GM18498 (cell line): ENCODE results near the gene CCT7.

Experiments
- ATAC-seq: cut with Tn5 transposase; IDR thresholded peaks from one replicate; pipeline ENCODE4 v1.9.1; 2021; ENCODE audit warnings: mild to moderate bottlenecking, moderate library complexity; ENCODE audit not compliant: unreplicated experiment

Gene CCT7

DNA sequence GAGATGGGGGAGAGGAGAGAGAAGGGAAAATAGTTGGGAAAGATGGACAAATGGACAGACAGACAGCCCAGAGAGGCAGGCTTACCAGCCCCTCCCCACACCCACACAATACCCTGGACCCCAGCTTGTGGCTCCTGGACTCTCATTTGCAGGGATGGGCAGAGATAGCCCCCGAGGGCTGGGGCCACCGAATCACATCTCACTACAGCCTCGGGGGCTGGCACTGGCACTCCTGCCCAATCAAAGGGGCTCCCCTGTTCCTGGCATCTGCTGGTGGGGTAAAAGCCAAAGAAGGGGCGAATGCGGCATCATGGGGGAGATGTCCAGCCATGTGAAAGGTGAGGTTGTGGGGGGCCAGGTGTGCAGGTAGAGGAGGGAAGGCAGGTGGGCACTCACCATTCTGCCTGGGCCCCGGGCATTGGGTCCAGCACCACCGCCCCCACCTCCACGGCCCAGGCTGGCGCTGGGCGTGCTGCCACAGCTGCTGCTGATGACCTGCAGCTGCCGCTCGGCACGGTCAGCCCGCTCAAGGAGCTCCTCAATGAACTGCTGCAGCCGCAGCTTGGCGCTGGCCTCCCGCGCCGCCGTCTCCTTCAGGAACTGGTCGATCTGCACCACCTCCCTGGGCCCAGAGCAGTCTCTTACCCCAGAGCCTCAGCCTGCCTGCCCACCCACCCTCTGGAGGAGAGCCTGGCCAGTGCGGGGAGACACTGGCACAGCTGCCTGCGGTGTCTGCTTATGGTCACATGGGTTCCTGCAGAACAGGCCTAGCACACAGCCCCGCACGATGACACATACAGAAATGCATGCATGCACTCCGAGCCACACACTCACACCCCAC, 32.2 kb downstream of the CCT7 start:
- no peak for ATAC-seq

DNA sequence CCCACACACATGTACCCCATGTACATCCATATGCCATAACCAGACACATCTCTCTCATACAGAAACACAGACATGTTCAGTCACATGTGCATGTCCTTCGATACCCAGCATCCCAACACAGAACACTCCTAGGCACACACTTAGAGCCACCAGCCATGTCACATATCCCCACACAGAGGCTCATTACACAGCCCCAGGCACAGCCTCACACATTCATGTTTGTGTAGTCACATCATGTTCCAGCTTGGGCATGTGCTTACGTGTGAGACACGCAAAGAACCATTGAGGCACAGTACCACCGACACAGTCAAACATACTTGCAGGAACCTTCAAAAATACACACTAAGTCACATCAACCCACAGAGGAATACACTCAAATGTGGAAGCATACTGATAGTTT, 32.9 kb downstream of the CCT7 start:
- ATAC-seq: no peak

DNA sequence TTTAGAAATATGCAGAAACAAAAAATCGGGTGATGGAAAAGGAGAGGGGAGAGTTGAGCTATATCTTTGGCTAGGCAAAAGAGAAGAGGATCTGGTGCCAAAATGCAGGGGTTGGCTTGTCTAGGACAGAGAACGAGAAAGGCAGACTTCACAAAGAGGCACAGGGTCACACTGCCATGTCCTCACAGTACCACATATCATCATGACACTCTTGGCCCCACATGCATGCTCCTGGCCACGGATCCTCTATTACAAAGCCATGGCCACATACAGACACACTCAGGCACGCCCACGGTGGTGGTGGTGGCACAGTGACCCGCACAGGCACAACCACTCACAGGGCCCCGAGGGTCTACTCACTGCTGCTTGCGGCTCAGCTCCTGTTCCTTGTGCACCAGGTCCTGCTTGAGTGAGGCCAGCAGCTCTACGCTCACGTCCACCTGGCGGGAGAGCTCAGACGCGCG, 34.3 kb downstream of the CCT7 start:
- ATAC-seq: no peak

DNA sequence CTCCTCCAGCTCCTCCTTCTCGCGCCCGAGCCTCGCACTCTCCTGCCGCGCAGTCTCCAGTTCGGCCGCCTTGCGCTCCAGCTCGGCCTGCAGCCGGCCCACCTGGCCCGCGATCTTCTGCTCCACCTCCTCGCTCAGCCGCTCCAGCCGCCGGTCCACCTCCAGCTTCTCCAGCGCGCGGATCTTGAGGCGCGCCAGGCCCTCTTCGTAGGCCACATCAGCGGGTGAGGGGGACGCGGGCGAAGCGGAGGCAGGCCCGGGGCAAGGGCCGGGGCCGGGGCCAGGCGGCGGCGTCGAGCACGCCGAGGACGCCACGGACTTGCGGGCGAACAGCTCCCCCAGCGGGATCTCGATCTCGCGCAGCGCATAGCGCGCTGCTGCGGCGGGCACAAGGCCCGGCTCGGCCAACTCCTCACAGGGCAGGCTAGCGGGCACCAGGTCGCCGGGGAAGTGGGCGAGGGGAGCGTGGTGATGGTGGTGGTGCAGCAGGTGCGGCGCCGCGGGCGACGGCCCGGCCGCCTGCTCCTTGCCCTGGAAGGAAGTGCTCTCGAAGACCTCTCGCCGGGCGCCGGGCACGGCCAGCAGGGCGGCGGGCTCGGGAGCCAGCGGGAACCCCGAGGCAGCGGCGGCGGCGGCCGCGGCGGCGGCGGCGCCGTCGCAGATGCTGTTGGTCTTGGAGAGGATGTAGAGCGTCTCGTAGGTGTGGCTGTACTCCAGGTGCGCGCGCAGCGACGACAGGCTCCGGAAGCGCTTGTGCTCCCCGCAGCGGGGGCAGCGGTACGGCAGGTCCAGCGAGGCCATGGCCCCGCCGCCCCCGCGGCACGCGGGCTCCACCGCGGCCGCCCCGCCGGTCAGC, 35.0 kb downstream of the CCT7 start:
- ATAC-seq: peak; percentile 59

DNA sequence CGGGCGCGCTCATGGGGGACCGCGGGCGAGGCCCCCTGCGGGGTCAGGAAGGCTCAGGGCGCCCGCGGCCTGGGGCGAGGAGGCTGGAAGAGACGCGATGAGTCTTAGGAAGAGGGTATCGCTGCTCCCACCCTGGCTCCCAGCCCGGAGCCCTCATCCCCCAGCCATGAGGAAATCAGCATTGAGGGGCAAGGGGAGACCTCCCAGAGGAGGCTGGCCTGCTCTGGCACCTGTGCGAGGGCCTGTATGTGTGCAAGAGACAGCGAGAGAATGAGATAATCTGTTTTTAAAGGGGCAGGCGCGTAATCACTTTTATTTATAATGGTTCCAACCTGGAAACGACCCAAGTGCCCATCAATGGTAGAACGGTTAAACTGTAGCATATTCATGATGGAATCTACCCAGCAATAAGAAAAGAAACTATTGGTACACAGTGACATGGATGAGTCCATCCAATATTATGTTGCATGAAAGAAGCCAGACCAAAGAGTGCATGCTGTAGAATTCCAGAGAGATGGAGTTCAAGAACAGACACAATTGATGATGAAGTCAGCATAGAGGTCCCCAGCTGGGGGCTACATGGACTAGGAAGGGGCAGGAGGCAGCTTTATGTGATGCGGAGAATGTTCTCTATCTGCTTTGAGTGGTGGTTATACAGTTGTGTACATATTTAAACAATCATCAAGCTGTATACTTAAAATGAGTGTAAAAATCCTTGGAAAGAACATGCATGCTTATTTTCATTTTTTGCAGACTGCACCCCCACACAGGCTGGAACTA, 35.8 kb downstream of the CCT7 start:
- ATAC-seq: no peak

DNA sequence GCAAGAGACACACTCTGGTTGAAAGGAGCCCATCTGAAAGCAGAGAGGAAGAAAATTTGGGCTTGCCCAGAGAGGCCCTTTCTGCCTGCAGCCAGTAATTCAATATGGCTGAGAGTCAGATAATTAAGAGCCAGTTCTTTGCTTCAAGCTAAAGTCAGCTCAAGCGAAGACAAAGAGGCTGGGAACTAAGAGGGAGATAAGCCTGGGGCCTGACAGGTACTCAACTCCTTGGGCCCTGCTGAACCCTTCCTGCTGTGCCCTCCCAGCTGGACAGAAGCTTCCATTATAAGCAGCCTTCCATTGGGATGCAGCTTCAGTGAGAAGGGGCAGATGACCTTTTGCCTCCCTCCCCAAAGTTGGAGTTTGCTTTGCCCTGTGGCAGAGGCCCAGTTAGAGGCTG, 38.2 kb downstream of the CCT7 start:
- ATAC-seq: no peak

DNA sequence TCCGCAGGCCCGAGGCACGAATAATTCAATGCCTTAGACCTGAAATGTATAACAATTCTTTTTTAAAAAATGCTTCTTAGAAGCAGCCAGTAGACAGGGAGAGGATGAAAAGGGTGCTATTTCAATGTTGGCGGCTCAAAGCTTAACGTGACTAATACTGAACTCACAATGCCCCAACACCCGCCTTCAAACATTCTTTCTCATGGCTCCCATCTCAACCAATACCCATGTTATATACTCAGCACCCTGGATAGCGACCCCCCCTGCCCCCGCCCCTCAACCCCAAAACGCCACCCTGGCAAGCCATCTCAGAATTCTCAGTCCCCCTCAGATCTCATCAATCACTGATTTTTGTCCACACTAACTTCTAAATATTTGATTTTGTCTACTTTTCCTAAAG, 45.7 kb downstream of the CCT7 start:
- no peak for ATAC-seq

DNA sequence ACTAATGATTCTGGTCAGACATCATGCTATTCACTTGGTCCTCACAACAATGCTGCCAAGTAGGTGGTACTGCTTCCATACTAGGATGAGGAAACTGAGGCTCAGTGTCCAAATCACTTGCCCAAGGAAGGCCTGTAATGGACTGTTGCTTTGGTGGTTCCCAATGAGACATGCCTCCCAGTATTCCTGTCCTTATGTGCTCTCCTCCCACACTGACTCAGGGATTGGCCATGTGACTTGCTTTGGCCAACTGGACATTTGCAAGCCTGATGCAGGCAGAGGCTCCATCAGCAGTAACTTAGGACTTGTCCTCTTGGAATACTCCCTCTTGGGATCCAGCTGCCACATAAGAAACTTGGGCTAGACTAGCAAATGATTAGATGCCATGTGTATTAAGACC, 47.1 kb downstream of the CCT7 start:
- no peak for ATAC-seq

DNA sequence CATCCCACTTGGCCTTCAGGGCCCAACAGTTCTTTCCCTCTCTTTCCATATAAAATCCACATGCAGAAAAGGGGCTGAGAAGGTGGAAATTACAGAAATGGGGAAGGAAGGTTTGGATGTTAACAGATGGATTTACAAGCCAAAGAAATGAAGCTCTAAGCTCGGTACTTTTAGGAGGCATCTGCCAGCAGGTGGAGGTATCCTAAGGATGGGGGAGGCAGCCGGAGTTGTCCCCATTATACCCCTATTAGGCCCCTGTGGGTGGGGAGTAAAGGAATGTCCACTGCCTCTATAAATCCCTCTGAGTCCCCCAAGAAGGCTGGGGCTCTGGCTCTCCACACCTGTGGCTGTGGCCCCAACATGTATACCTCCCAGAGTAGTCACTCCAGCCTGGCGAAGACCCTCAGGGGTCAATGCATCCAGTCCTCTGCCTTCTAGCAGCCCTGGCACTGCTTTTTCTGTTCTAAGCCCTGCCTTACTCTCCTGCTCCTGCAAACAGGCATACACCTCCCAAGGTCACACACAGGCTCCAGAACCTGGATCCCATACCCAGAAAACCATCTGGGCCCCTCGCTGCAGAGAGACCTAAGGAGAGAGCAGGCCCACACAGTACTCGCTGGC, 48.9 kb downstream of the CCT7 start:
- ATAC-seq: no peak

DNA sequence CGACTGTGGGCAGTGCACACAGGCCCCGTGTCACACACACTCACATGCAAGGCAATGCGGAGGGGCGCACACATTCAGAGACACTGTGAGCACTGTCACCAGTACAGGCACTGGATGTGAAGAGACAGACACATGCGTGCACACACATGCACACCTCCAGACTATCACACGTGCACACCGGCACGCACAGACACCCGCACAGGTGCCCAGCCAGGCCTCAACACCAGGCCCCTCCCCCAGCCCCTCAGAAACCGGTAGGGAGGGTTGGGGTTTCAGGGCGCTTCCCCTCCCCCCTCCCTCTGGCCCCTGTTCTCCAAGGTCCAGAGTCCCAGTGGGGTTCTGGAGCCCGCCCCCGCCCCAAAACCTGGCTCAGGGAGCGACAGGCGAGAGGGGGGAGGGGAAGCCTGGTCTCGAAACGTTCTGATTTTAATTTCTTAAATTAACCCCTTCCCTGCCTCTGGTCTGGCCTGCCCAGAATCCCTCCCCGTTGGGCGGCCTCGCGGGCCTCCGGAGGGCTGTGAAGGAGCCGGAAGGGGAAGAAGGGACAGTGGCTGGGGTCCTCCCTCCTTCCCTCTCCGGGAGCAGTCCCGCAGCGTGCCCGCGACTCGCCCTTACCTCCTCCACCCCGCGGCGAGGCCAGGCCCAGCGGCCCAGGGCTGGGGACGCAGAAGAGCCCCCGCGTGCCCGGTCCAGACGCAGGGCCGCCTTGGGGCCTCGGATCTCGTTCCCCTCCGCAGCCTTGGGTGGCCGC, 49.6 kb downstream of the CCT7 start:
- peak; percentile 24 for ATAC-seq

DNA sequence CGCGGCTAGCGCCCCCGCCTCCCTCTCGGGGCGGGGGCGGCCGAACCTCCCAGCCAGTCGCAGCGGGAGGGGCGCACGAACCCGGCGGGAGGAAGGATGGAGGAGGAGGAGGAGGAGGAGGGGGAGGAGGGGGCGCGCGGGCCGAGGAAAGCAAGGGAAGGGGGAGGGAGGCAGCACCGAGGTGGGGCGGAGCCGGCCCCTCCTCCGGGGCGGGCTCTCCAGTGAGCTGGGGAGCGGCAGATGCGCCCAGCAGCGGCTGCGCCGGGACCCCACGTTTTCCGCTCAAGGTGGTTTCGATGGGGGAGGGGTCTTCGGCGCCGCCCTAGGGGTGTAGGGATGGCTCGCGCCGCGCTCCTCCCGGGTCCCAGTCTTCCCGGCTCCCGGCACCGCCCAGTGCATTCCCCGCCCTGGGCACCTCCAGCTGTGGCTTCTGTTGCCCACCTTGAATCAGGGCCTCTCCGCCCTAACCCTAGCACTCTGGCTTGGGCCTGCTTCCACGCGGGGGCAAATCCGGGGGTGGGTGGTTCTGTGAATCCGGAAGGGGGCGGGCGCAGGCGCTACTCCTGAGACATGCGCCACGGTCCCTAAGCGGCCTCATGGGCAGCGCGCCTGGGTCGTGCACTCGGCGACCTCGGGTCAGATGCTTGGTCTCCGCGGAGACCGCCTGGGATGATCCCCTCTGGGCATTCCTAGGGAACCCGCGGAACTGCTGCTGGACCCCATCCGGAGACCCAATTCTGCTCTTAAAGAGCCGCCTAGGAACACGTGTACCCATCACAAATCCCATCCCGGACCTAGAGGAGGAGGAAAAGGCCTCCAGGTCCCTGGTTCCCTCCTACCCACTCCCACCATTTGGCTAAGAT, 50.4 kb downstream of the CCT7 start, which contains the start of gene FBXO41:
TSS of gene FBXO41 (minus strand) at position 183 of the 863 bp plus-strand sequence. CDS start 14,848 bp downstream, outside the sequence.
- ATAC-seq: peak; percentile 83

DNA sequence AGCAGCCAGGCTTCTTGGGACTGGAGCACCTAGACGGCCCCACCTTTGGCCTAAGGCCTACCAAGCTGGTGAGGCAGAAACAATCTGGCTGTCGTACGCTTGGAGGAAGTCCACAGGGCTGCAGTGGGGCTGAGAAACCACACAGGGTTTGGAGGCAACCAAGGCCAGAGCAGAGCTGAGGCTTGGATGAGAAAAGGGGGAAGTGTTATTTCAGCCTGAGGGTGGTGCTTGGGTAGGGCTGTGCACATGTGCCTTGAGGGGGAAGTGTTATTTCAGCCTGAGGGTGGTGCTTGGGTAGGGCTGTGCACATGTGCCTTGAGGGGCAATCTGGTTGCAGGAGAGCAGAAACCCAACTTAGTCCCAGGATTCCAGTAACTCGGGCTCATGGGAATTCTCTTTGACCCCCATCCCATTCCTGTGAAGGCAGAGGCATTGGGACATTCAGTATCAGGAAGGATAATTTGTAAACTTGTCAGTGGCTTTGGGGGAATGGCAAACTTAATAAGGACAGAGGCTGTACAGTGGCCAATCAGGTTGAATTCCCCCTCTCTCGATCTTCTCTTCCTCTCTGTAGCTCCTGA, 51.1 kb downstream of the CCT7 start:
- peak; percentile 53 for ATAC-seq

DNA sequence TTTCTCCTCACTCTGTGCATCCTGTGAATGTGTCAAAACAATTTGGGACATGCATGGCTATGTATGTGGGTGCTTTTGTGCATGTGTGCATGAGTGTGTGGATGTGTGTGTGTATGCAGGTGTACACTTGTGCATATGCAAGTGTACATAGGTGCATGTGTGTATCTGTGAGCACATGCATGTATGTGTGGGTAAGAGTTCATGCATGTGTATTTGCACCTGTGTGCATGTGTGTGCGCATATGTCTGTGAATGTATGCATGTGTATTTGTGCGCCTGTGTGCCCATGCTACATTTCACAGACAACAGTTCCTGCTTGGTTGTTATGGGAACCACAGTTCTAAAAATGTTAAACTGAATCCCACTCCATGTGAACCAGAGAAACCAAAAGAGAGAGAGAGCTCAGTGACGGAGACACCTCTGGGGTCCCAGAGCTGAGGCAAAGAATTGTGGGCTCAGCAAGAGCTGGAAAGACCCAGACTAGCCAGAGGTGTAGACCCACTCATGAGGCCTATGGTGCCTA, 52.1 kb downstream of the CCT7 start:
- ATAC-seq: no peak

DNA sequence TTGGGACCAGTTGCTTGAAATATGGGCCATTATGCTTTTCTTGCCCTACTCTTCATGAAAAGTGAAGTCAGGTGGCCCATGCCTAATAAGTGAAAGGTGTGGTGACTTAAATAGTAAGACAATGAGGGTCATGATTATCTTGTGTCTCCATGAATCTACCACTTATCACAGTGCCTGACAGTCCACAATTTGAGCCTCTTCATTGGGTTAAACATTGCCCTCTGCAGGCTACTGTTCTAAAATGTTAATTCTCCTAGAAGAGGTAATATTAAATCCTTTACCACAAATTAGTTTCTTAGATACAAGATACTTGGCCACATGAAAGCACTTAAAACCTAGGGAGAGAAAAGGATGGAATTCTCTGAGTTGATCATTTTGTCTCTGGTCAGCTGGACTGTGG, 55.2 kb downstream of the CCT7 start:
- no peak for ATAC-seq

DNA sequence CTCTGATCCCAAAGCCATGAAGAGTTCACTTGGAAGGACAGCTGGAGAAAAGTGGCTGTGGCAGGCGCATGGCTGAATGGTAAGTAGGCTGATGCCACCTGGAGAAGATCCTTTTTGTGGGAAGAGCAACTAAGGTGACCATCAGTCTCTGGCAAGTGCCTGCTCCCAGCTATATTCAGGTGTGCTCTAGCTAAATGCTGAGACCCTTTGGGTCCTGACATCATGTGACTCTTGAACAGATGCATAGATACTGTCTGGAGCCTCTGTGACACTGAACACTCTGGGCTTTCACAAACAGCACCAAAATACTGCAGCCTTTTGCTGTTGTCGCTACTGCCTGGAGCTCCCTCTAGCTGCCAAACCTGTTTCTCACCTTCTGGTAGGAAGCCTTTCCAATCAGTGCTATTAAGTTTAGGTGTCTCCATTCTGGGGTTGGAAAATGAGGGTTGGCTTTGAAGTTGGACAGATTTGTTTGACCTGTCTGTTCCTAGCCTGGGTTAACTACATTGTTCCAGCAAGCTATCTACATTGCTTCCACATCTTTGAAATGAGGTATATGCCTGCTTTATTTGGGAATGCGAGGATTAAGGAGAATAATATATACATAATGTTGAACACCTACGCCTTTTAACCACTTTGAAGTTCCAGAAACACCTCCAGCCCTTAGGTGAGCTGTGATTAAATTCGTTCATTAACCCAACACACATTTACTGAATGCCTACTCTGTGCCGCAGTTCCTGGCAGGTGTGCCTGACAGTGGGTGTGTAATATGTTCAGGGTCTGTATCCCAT, 56.1 kb downstream of the CCT7 start:
- ATAC-seq: no peak

DNA sequence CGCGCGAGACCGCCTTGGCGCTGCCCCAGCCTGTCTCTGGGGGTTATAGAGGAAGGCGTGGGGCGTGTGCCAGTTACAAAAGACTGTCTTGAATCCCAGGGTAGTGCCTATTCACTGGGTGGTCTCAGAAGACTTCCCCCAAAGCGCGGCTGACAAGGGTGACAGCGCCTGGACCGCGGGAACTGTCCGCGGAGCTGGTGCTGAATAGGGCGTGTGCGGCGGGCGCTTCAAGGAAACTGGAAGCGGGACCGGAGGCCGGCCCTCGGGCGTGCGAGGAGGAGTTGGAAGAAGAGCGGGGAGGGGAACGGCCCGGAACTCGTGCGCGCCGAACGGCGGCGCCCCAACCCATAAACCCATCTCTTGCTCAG, 57.0 kb downstream of the CCT7 start:
- peak; percentile 38 for ATAC-seq

DNA sequence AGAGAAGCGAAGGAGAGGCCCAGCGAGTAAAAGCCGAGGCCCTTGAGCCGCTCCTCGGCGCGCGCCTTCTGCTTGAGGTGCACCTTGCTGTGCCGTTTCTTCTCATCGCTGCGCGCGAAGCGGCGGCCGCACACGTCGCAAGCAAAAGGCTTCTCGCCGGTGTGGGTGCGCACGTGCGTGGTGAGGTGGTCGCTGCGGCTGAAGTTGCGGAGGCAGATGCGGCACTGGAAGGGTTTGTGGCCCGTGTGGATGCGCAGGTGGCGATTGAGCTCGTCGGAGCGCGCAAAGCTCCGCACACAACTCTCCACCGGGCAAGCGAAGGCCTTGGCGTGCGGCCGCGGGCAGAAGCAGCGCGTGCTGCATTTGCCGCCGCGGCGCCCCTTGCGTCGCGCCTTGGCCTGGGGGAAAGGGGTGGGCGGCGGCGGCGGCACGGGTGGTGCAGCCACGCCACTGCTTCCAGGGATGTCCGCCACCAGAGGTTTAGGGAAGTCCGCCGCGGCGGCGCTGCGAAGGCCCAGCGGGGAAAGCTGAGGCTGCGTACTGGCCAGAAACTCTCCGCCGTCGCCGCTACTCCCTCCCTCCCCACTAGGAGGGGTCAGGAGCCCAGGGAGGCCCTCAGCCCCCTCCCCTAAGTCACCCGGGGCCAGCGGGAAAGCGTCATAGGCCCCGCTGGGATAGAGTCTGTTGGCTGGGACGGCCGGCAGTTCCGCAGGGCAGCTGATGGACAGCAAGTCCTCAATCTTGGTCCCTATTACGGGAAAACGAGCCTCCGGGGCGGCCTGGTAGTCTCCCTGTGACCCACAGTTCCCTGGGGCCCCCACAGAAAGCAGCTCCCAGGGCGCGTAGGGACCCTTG, 57.6 kb downstream of the CCT7 start:
- ATAC-seq: peak; percentile 9
